CD4-positive, alpha-beta T cell treated with Interleukin-10 for 1 hour (primary cell): Measurements from ENCODE around the gene PODXL2.
"Not testable (repeated sequence)": the region's sequence is repeated elsewhere in the genome, so short reads cannot be mapped to it uniquely, and the experiment has no call there.

Experiments
- DNase-seq: peaks from one replicate; pipeline ENCODE4 v3.0.0-alpha.2; 2020

Gene PODXL2

GRCh38 chr3:127676921-127677351 is 48.0 kb downstream of the PODXL2 start:
- no peak for DNase-seq

GRCh38 chr3:127677541-127678314 is 48.7 kb downstream of the PODXL2 start:
- DNase-seq = no peak

DNA sequence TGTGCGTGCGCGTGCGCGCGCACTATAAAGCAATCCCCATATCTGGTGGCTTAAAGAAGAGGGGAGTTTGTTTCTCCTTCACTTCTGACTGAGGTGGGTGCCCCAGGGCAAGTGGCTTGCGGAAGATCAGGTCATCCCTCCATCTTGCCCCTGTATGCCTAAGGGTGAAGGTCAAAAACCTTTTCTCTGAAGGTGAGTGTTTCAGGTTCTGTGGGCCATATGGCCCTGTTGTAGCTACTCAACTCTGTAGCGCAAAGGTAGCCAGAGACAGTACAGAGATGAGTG is 49.3 kb downstream of the PODXL2 start:
- no peak for DNase-seq

DNA sequence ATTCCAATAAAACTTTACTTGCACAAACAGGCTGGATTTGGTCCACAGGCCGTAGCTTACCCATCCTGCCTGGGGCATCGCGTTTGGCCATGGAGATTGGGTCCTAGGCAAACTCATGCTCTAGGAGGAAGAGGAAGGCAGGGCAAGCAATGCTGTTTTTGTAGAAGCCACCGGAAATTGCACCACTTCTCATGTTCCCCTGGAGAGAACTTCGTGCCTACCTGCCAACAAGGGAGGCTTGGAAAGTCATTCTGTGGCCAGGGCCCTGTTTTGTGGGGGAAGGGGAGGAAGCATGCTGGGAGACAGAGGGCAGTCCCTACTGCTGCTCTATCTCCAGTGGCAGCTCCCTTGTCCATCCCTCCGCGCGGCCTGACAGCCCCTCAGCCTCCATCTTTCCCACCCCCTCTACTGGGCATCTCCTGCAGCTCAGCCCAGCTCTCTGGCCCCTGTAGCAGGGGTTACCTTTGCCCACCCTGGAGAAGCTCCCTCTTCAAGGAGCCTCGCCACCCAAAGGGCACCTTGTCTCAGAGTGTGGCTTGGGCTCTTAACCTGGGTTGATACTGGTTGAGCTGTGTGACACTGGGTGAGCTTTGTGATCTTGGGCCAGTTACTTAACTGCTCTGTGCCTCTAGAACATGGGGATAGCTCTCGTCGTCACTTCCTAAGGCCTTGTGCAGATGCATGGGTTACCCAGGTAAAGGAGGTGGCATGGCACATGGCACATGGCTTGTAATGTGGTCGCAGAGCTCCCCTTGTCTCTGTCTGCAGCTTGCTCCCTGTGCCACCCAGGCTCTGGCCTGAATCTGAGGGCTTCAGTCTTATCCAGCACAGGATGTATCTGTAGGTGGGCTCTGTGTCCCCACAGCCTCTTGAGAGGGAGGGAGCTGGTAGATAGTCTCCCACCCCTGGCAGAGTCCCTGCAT is 49.9 kb downstream of the PODXL2 start:
- DNase-seq = no peak

GRCh38 chr3:127679534-127680145 is 50.7 kb downstream of the PODXL2 start:
- no peak for DNase-seq

GRCh38 chr3:127680146-127680661 is 51.2 kb downstream of the PODXL2 start:
- no peak for DNase-seq

- no peak for DNase-seq
These were observed 51.8 kb downstream of the PODXL2 start for GRCh38 chr3:127680798-127681221.

- DNase-seq = not testable (repeated sequence)
These were observed 53.2 kb downstream of the PODXL2 start for GRCh38 chr3:127682175-127682554.

- no peak for DNase-seq
These were observed 53.6 kb downstream of the PODXL2 start for GRCh38 chr3:127682561-127682960.

DNA sequence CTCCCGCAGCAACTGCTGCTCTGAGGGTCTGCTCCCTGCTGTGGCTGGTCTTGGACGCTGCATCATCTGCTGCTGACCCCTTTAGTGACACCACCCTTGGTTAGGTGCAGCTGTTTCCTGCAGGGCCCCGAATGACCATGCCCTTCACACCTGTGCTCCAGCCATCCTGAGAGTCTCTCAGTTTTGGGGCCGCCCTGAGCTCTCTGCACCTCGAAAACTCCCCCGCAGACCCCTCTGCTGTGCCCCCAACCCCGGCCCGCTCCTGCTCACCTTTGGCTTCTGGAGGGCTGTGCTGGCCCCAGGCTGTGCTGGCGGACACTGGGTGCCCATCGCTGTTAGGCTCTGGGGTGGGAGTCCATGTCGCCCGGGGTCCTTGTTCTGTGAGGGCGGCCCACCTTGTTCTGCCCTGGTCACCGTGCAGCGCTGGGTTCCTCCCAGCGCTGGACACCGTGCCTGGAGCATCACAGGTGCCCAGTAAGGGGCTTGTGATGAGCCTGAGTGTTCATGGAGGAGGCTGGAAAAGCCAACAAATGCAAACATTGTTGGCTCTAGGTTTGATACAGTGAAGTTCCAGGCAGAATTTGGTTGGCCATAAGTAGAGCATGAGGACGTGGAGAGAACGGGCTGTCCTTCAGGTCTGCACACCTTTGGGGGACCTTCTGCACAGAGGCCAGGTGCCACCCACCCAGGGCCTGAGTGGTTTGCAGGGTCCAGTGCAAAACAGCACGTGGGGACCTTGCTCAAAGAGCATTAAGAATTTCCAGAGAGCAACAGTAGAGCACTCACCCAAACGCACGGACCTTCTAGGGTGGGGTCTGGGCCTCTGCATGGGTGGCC is 56.1 kb downstream of the PODXL2 start:
- no peak for DNase-seq

GRCh38 chr3:127685708-127686511 is 56.9 kb downstream of the PODXL2 start:
- DNase-seq = no peak

DNA sequence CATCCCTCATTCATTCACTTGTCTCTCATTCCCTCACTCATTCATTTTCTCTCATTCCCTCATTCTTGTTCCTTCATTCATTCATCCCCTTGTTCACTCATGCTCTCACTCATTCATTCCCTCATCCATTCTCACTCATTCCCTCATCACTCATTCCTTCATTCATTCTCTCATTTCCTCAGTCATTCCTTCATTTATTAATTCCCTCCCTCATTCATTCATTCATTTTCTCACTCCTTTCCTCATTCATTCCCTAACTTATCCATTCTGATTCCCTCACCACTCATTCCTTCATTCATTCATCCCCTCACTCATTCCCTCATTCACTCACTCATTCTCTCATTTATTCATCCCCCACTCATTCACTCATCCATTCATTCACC is 57.5 kb downstream of the PODXL2 start:
- no peak for DNase-seq

GRCh38 chr3:127687228-127687737 is 58.3 kb downstream of the PODXL2 start:
- DNase-seq = no peak

DNA sequence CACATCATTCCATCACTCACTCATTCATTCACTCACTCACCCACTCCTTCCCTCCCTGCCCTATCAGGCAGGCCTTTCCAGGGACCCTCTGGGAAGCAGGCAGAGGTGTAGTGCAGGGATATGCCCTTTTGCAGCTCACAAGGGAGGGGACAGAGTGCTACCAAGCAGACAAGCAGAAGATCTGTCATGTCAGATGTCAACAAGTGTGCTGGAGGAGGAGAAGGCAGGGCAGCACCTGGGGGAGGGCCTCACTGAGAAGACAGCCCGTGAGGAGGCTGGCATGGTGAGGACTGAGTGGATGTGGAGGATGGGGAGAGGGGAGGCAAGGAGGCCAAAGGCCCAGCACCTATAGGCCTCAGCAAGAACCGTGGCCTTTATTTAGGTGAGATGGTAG is 59.0 kb downstream of the PODXL2 start:
- no peak for DNase-seq

GRCh38 chr3:127688416-127689265 is 59.7 kb downstream of the PODXL2 start:
- DNase-seq = no peak

DNA sequence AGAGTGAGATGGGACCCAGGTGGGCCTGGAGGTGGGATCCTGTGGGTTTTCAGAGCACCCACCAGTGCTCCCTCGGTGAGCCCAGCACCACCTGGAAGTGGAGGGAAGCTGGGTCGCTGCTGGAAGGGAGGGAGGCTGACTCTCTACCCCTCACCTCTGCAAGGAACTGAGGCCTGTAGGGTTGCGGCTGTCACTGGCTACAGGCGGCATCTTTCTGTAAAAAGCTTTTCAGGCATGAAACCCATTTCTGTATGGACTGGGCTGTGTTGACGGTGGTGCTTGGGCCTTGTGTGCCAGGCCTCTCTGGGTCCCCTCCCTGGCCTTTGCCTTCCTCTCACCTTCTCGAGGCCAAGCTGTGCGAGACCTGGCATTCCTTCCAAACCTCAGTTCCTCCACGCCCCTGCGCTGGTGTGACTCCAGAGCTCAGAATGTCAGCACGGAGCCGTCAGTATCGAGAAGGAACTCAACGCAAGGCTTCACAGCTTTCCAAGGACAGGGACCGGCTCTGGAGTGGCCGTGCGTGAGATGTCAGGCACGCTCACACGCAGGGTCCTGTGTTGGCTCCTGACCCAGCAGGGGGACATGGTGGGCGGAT is 60.4 kb downstream of the PODXL2 start:
- DNase-seq = no peak

DNA sequence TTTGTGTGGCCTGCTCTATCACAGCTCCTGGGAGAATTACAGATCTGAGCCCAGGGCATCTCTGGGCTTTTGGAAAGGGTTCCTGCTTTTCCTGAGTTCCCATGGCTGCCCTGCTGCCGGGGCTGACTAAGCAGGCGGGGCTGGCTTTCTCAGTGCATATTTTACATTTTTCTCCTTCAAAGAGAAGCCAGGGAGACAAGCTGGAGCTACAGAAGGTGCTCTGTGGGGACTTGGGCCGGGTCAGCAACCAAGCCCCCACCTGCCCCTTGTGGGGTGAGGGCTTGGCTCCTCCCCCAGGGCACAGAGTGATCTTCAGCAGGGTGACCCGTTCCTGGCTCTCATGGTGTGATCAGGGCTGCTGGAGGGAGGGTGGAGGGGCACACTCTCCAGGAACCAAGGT is 61.1 kb downstream of the PODXL2 start:
- DNase-seq = no peak

GRCh38 chr3:127690823-127691452 is 62.0 kb downstream of the PODXL2 start:
- no peak for DNase-seq

GRCh38 chr3:127691489-127691888 is 62.5 kb downstream of the PODXL2 start:
- no peak for DNase-seq

GRCh38 chr3:127691974-127692373 is 63.0 kb downstream of the PODXL2 start:
- no peak for DNase-seq
